HL-60/S4 (cell line): Measurements from ENCODE around the gene OR6C2.
"Not testable (repeated sequence)": the region's sequence is repeated elsewhere in the genome, so short reads cannot be mapped to it uniquely, and the experiment has no call there.

ENCODE experiments used
- in situ Hi-C: fragments of 300-500 bp; cut with MboI; formaldehyde crosslinking; loops from 2 replicates; pipeline ENCODE4 v1.14.3; 2022; ENCODE audit warnings: low sequenced_read_pairs

OR6C2 gene

GRCh38 chr12:55443776-55444175 lies at the start of gene OR6C2:
TSS of gene OR6C2 (plus strand) at chr12:55444076. CDS start at chr12:55452214, 8,138 bp downstream.
- in situ Hi-C loops, result no loop called here

- in situ Hi-C loops, result no loop called here
Observed at GRCh38 chr12:55396326-55396725, 47.5 kb upstream of the OR6C2 start.

GRCh38 chr12:55400229-55400628 lies 43.6 kb upstream of the OR6C2 start, which contains the start of gene OR6C65:
TSS of gene OR6C65 (plus strand) at chr12:55400529. CDS start at chr12:55400529, 0 bp downstream.
- in situ Hi-C loops, result no loop called here

GRCh38 chr12:55407866-55408265 lies 36.0 kb upstream of the OR6C2 start:
- in situ Hi-C loops, result no loop called here

GRCh38 chr12:55409133-55409532 lies 34.7 kb upstream of the OR6C2 start:
- in situ Hi-C loops, result not testable (repeated sequence)

GRCh38 chr12:55412138-55412537 lies 31.7 kb upstream of the OR6C2 start:
- in situ Hi-C loops, result not testable (repeated sequence)

- in situ Hi-C loops, result not testable (repeated sequence)
Observed at GRCh38 chr12:55413498-55414388, 30.1 kb upstream of the OR6C2 start.

- in situ Hi-C loops, result not testable (repeated sequence)
Observed at GRCh38 chr12:55414396-55414823, 29.5 kb upstream of the OR6C2 start.

- in situ Hi-C loops, result not testable (repeated sequence)
Observed at GRCh38 chr12:55414889-55415288, 29.0 kb upstream of the OR6C2 start.

GRCh38 chr12:55416961-55417360 lies 26.9 kb upstream of the OR6C2 start:
- in situ Hi-C loops, result no loop called here

GRCh38 chr12:55420307-55420962 lies 23.4 kb upstream of the OR6C2 start:
- in situ Hi-C loops, result no loop called here

- in situ Hi-C loops, result no loop called here
Observed at GRCh38 chr12:55425954-55426353, 17.9 kb upstream of the OR6C2 start, which contains the start of gene OR6C76. TSS of gene OR6C76 (plus strand) at chr12:55426254. CDS start at chr12:55426254, 0 bp downstream.

- in situ Hi-C loops, result no loop called here
Observed at GRCh38 chr12:55428331-55429243, 15.3 kb upstream of the OR6C2 start.

GRCh38 chr12:55441233-55441632 lies 2.6 kb upstream of the OR6C2 start:
- in situ Hi-C loops, result not testable (repeated sequence)

GRCh38 chr12:55445357-55445756 lies 1.5 kb downstream of the OR6C2 start:
- in situ Hi-C loops, result no loop called here

- in situ Hi-C loops, result no loop called here
Observed at GRCh38 chr12:55446326-55446725, 2.5 kb downstream of the OR6C2 start.

GRCh38 chr12:55448825-55449224 lies 4.9 kb downstream of the OR6C2 start:
- in situ Hi-C loops, result no loop called here

- in situ Hi-C loops, result not testable (repeated sequence)
Observed at GRCh38 chr12:55464926-55465325, 21.1 kb downstream of the OR6C2 start.

- in situ Hi-C loops, result no loop called here
Observed at GRCh38 chr12:55467836-55468235, 24.0 kb downstream of the OR6C2 start.

GRCh38 chr12:55469291-55469690 lies 25.4 kb downstream of the OR6C2 start:
- in situ Hi-C loops, result no loop called here
